GM12874 (cell line): ENCODE measurements around the gene RPS3.

Experiments
- CTCF ChIP-seq: IDR thresholded peaks from 2 replicates; pipeline ENCODE4 v1.5.1; 2011; ENCODE audit warnings: low read depth, mild to moderate bottlenecking, control low read depth, low read length, moderate library complexity; ENCODE audit not compliant: insufficient read depth

Gene RPS3

DNA sequence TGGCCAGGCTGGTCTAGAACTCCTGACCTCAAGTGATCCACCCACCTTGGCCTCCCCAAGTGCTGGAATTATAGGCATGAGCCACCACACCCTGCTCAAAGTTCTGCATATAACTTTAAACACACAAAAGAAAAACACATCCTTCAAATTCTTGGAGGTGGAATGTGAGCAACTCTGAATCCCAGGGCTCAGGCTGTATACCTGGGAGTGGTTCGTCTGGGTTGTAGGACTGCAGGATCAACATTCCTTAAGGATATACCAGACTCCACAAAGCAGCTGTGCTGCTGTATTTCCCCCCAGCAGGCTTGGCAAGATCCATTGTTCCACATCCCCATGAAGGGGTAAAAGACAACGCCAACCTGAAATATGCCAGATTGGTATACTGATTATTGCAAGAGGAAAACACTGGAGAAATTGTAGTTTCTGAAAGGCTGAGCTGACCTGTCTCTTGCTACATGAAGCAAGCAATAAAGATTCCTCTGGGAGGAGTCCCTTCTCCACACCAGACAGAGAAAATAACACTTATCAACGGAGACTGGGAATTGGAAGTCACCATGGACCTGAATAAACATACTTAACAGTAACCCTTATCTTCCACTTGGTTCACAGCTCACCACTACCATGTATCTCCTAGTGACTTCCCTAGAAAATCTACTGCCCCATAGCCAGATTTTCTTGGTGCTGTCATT is 12.2 kb upstream of the RPS3 start:
- no peak for TF ChIP-seq CTCF

GRCh38 chr11:75387736-75388294 is 11.5 kb upstream of the RPS3 start:
- TF ChIP-seq CTCF = no peak

DNA sequence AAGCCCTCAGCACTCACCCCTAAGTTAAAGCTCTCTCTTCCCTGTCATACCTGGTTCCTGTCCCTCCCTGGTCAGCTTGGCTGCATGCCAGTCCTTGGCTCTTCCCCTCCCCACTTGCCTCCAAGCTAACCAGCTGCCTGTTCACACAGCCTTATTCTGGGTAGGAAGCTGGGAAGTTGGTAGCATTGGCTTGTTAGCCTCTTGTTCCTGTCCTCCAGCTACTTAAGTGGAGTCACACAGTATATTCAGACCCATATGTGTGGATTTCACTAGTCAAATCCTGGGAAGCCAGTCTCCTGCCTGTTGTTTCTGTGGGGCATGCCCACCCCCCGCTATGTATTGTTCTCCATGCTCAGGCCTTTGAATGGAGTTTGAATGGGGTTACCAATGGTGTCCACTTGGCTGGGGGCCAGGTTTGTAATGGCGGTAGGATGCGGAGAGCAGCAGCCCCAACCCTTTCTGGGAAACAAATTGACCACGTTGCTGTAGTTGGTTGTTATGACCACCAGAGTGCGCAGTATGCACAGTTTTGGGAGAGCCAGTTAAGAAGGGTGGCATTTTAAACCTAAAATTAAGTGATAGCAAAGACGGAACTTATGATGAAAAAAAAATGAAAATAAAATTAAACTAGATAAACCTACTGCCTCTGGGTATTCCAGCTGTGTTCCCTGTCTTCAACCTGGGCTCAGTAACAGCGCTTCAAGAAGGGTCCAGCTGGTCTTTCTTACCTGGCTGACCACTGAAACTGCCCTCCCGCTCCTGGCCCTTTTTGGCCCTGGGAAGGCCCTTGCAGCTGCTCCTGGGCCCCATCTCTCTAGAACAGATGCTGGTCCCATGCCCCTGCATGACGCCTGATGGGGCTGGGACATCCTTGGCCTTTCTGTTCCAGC is 10.7 kb upstream of the RPS3 start:
- TF ChIP-seq CTCF = peak; percentile 71

DNA sequence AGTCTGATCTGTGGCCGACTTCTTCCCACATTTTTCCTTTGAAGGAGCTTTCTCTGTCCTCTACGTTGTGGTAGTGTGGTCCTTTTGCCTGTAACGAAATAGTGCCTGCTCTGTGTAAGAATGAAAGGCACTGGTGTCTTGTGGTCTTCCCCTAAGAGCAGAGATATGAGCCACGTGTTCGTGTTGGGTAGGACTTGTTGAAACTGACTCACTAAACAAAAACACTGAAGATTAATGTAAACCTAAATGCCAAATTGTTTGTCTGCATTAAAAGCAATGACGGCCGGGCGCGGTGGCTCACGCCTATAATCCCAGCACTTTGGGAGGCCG is 10.1 kb upstream of the RPS3 start:
- TF ChIP-seq CTCF = no peak

DNA sequence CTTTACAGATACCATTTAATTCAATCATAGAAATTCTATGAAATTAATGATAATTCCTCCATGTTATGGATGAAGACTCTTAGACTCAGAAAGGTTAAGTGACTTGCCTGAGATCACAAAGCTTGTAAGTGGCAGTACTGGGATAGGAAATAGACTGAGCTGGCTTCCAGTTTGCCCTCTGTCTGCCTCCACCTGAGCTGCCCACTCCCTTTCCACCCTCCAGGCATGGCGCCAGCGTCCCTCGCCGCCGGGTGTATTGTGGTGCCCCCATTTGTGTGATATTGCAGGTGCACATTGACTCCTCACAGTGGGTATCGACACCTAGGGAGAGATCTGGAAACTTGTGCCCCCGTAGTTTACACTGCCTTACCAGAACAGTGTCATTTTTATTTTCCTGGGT is 9.4 kb upstream of the RPS3 start:
- no peak for TF ChIP-seq CTCF

DNA sequence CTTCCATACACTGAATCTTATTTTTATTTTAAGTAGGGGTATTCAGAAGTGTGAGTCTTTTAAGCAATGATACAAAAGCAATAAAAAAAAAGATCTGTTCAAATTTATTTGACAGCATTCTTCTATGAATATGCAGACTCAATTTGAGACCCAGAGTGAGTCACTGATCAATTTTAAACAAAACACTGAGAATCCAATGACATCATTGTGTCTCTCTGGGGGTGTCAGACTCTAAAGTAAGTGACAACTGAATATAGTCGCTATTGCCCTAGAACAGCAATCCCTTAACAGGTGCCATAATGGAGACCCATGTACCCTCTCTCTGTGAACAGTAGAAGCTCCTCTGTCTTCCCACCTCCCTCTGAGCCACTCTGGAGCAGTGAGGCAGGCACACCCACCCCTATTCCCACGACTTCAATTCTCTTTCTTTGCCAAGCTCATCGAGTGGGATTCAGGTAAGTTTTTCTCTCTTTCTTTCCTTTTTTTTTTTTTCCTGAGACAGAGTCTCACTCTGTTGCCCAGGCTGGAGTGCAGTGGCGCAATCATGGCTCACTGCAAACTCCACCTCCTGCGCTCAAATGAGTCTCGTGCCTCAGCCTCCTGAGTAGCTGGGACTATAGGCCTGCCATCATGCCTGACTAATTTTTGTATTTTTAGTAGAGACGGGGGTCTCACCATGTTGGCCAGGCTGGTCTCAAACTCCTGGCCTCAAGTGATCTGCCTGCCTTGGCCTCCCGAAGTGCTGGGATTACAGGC is 5.1 kb upstream of the RPS3 start:
- TF ChIP-seq CTCF = no peak

DNA sequence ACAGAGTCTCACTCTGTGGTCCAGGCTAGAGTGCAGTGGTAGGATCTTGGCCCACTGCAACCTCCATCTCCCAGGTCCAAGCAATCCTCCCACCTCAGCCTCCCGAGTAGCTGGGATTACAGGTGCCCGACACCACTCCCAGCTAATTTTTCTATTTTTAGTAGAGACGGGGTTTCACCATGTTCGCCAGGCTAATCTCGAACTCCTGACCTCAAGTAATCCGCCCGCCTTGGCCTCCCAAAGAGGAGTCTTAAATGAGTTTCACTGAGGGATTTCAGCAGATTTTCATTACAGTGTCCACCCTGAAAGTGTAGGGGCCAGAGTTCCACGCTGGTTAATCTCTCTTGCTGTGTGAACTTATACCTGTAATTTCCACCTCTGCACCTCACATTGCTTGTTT is 412 bp upstream of the RPS3 start:
- no peak for TF ChIP-seq CTCF
